Measurements from ENCODE around the gene OGDH.
A peak's percentile ranks its signal among the peaks of the same experiment; 100 is the strongest.
"Not testable (repeated sequence)": the region's sequence is repeated elsewhere in the genome, so short reads cannot be mapped to it uniquely, and the experiment has no call there.

OGDH gene

GRCh38 chr7:44590910-44591309 lies 15.5 kb upstream of the OGDH start:
- DNase-seq: no peak
- Mint-ChIP-seq H3K4me3 (no peak overlapping the region), H3K36me3 (no peaks in the 10 kb centered on the region), H3K4me1 (peaks cover 11% of the 10 kb centered on the region), H3K27me3 (peaks cover 31% of the 10 kb centered on the region), H3K27ac (no peak overlapping the region), H3K9me3 (no peaks in the 10 kb centered on the region)
- CTCF ChIA-PET: interaction anchor here (0.7 to 2.6 kb wide), 4 partner anchors 14 to 51 kb away, joined by 3 to 7 read pairs (median 4); no protein-coding TSS in a partner anchor

GRCh38 chr7:44595934-44596635 lies 10.3 kb upstream of the OGDH start:
- H3K4me3 Mint-ChIP-seq: no peak overlapping the region
- H3K27ac Mint-ChIP-seq: no peak overlapping the region
- no peaks in the 10 kb centered on the region for H3K36me3 Mint-ChIP-seq
- no peaks in the 10 kb centered on the region for H3K9me3 Mint-ChIP-seq
- H3K27me3 Mint-ChIP-seq: peaks cover 30% of the 10 kb centered on the region
- CTCF ChIA-PET: no interaction called here
- no peaks in the 10 kb centered on the region for H3K4me1 Mint-ChIP-seq
- DNase-seq: no peak

- H3K27ac Mint-ChIP-seq, H3K4me1 Mint-ChIP-seq, DNase-seq, CTCF ChIA-PET, H3K9me3 Mint-ChIP-seq, H3K4me3 Mint-ChIP-seq, H3K36me3 Mint-ChIP-seq: not testable (repeated sequence)
- peaks cover 39% of the 10 kb centered on the region for H3K27me3 Mint-ChIP-seq
Measured at GRCh38 chr7:44597181-44597580, 9.2 kb upstream of the OGDH start.

- CTCF ChIA-PET: interaction anchor here (0.9 kb wide), 1 partner anchor 33 kb away, joined by 3 read pairs; no protein-coding TSS in a partner anchor
- Mint-ChIP-seq H3K36me3 (no peaks in the 10 kb centered on the region), H3K27me3 (peaks cover 48% of the 10 kb centered on the region), H3K9me3 (no peaks in the 10 kb centered on the region), H3K4me3 (no peak overlapping the region), H3K27ac (peak overlapping the region; percentile 47), H3K4me1 (no peaks in the 10 kb centered on the region)
- DNase-seq: no peak
Measured at GRCh38 chr7:44599222-44599621, 7.2 kb upstream of the OGDH start.

GRCh38 chr7:44602576-44602910 lies 3.9 kb upstream of the OGDH start:
- Mint-ChIP-seq H3K9me3 (no peaks in the 10 kb centered on the region), H3K27me3 (peaks cover 44% of the 10 kb centered on the region), H3K4me3 (no peak overlapping the region), H3K27ac (no peak overlapping the region), H3K4me1 (peaks cover 22% of the 10 kb centered on the region), H3K36me3 (peaks cover 6% of the 10 kb centered on the region)
- CTCF ChIA-PET: no interaction called here
- no peak for DNase-seq

GRCh38 chr7:44603193-44603592 lies 3.2 kb upstream of the OGDH start:
- no peak for DNase-seq
- peaks cover 9% of the 10 kb centered on the region for H3K36me3 Mint-ChIP-seq
- H3K27ac Mint-ChIP-seq: no peak overlapping the region
- no peaks in the 10 kb centered on the region for H3K9me3 Mint-ChIP-seq
- H3K4me1 Mint-ChIP-seq: peaks cover 28% of the 10 kb centered on the region
- CTCF ChIA-PET: no interaction called here
- peaks cover 44% of the 10 kb centered on the region for H3K27me3 Mint-ChIP-seq
- H3K4me3 Mint-ChIP-seq: no peak overlapping the region

GRCh38 chr7:44604941-44605340 lies 1.5 kb upstream of the OGDH start:
- CTCF ChIA-PET: interaction anchor here (0.6 to 3.6 kb wide), 3 partner anchors 14 to 34 kb away, joined by 3 to 16 read pairs (median 4); no protein-coding TSS in a partner anchor
- H3K4me3 Mint-ChIP-seq: peak overlapping the region; percentile 35
- H3K27me3 Mint-ChIP-seq: peaks cover 44% of the 10 kb centered on the region
- no peak overlapping the region for H3K27ac Mint-ChIP-seq
- H3K36me3 Mint-ChIP-seq: peaks cover 9% of the 10 kb centered on the region
- H3K4me1 Mint-ChIP-seq: peaks cover 44% of the 10 kb centered on the region
- DNase-seq: no peak
- no peaks in the 10 kb centered on the region for H3K9me3 Mint-ChIP-seq

GRCh38 chr7:44607141-44608068 lies 978 bp downstream of the OGDH start:
- Mint-ChIP-seq H3K4me1 (peaks cover 58% of the 10 kb centered on the region), H3K27ac (peak overlapping the region; percentile 100), H3K4me3 (peak overlapping the region; percentile 97), H3K9me3 (no peaks in the 10 kb centered on the region), H3K27me3 (peaks cover 29% of the 10 kb centered on the region), H3K36me3 (peaks cover 11% of the 10 kb centered on the region)
- CTCF ChIA-PET: interaction anchor here (0.9 to 3.6 kb wide), 5 partner anchors 9 to 191 kb away, joined by 3 to 16 read pairs (median 4); partner anchors contain the start of gene TMED4
- DNase-seq: no peak

- no peak overlapping the region for H3K27ac Mint-ChIP-seq
- CTCF ChIA-PET: no interaction called here
- peaks cover 11% of the 10 kb centered on the region for H3K36me3 Mint-ChIP-seq
- peaks cover 12% of the 10 kb centered on the region for H3K27me3 Mint-ChIP-seq
- H3K9me3 Mint-ChIP-seq: no peaks in the 10 kb centered on the region
- peak; percentile 45 for DNase-seq
- peaks cover 59% of the 10 kb centered on the region for H3K4me1 Mint-ChIP-seq
- H3K4me3 Mint-ChIP-seq: peak overlapping the region; percentile 42
Measured at GRCh38 chr7:44608916-44609648, 2.7 kb downstream of the OGDH start.

GRCh38 chr7:44609829-44610228 lies 3.4 kb downstream of the OGDH start:
- Mint-ChIP-seq H3K27me3 (peaks cover 5% of the 10 kb centered on the region), H3K4me3 (no peak overlapping the region), H3K4me1 (peaks cover 64% of the 10 kb centered on the region), H3K9me3 (no peaks in the 10 kb centered on the region), H3K27ac (no peak overlapping the region), H3K36me3 (peaks cover 15% of the 10 kb centered on the region)
- DNase-seq: no peak
- CTCF ChIA-PET: no interaction called here

- Mint-ChIP-seq H3K9me3 (no peaks in the 10 kb centered on the region), H3K4me3 (no peak overlapping the region), H3K4me1 (peaks cover 65% of the 10 kb centered on the region), H3K36me3 (peaks cover 27% of the 10 kb centered on the region), H3K27ac (peak overlapping the region; percentile 83), H3K27me3 (no peaks in the 10 kb centered on the region)
- CTCF ChIA-PET: no interaction called here
- peak; percentile 39 for DNase-seq
Measured at GRCh38 chr7:44615149-44615611, 8.8 kb downstream of the OGDH start.

GRCh38 chr7:44615793-44616192 lies 9.4 kb downstream of the OGDH start:
- Mint-ChIP-seq H3K9me3 (no peaks in the 10 kb centered on the region), H3K36me3 (peaks cover 29% of the 10 kb centered on the region), H3K4me3 (no peak overlapping the region), H3K27ac (no peak overlapping the region), H3K4me1 (peaks cover 63% of the 10 kb centered on the region), H3K27me3 (no peaks in the 10 kb centered on the region)
- CTCF ChIA-PET: no interaction called here
- DNase-seq: no peak

GRCh38 chr7:44616545-44616944 lies 10.1 kb downstream of the OGDH start:
- CTCF ChIA-PET: interaction anchor here (1.0 to 1.4 kb wide), 2 partner anchors 9 to 23 kb away, joined by 4 read pairs; no protein-coding TSS in a partner anchor
- H3K4me1 Mint-ChIP-seq: peaks cover 70% of the 10 kb centered on the region
- DNase-seq: no peak
- no peaks in the 10 kb centered on the region for H3K9me3 Mint-ChIP-seq
- H3K27ac Mint-ChIP-seq: no peak overlapping the region
- no peaks in the 10 kb centered on the region for H3K27me3 Mint-ChIP-seq
- no peak overlapping the region for H3K4me3 Mint-ChIP-seq
- peaks cover 33% of the 10 kb centered on the region for H3K36me3 Mint-ChIP-seq

Measured in activated naive CD4-positive, alpha-beta T cell treated with anti-CD3 and anti-CD28 coated beads, Interleukin-2, amount 10 ng/mL, durations not matched to agents 7 days and 5 days (primary cell).